COLO668 (cell line): ENCODE data around the gene LLGL2.
"Not testable (repeated sequence)": the region's sequence is repeated elsewhere in the genome, so short reads cannot be mapped to it uniquely, and the experiment has no call there.

Experiments used
- DNase-seq: peaks from one replicate; lab custom pipeline; 2025; ENCODE audit not compliant: unreplicated experiment; lab: John Stamatoyannopoulos, UW

The LLGL2 gene

GRCh38 chr17:75589919-75590303 lies 64.4 kb downstream of the LLGL2 start:
- DNase-seq, result no peak

- no peak for DNase-seq
These were observed 64.8 kb downstream of the LLGL2 start for GRCh38 chr17:75590314-75590761.

- no peak for DNase-seq
These were observed 65.6 kb downstream of the LLGL2 start for GRCh38 chr17:75590849-75591721.

- no peak for DNase-seq
These were observed 66.3 kb downstream of the LLGL2 start for GRCh38 chr17:75591722-75592302.

- DNase-seq, result no peak
These were observed 67.0 kb downstream of the LLGL2 start for GRCh38 chr17:75592348-75593020.

GRCh38 chr17:75593430-75593829 lies 67.9 kb downstream of the LLGL2 start:
- not testable (repeated sequence) for DNase-seq

GRCh38 chr17:75594499-75595283 lies 69.2 kb downstream of the LLGL2 start:
- DNase-seq, result peak; percentile 30

GRCh38 chr17:75595284-75595919 lies 69.9 kb downstream of the LLGL2 start:
- DNase-seq, result no peak

- DNase-seq, result no peak
These were observed 70.4 kb downstream of the LLGL2 start for GRCh38 chr17:75595920-75596313.

- DNase-seq, result no peak
These were observed 71.0 kb downstream of the LLGL2 start for GRCh38 chr17:75596320-75597087.

- DNase-seq, result peak; percentile 66
These were observed 75.8 kb downstream of the LLGL2 start for GRCh38 chr17:75601057-75601987.

- no peak for DNase-seq
These were observed 77.1 kb downstream of the LLGL2 start for GRCh38 chr17:75602644-75603043.

- no peak for DNase-seq
These were observed 77.6 kb downstream of the LLGL2 start for GRCh38 chr17:75603123-75603522.

- DNase-seq, result no peak
These were observed 78.7 kb downstream of the LLGL2 start for GRCh38 chr17:75604034-75604695.

GRCh38 chr17:75605790-75606189 lies 80.3 kb downstream of the LLGL2 start:
- DNase-seq, result no peak

GRCh38 chr17:75607086-75607485 lies 81.6 kb downstream of the LLGL2 start:
- no peak for DNase-seq

GRCh38 chr17:75610103-75610984 lies 84.8 kb downstream of the LLGL2 start:
- peak; percentile 23 for DNase-seq
